ENCODE results near the gene ADPRS.

The ADPRS gene

GRCh38 chr1:36087233-36088123, 1.2 kb upstream of the ADPRS start:
- DNase-seq (ENCODE audit: extremely low read depth in 1 of 2, low read depth in 1 of 2): no peak

- DNase-seq (ENCODE audit: extremely low read depth in 1 of 2, low read depth in 1 of 2): no peak
These were observed 471 bp upstream of the ADPRS start for GRCh38 chr1:36088265-36088576.

- DNase-seq (ENCODE audit: extremely low read depth in 1 of 2, low read depth in 1 of 2): no peak
These were observed 865 bp downstream of the ADPRS start for GRCh38 chr1:36089393-36090121.

DNA sequence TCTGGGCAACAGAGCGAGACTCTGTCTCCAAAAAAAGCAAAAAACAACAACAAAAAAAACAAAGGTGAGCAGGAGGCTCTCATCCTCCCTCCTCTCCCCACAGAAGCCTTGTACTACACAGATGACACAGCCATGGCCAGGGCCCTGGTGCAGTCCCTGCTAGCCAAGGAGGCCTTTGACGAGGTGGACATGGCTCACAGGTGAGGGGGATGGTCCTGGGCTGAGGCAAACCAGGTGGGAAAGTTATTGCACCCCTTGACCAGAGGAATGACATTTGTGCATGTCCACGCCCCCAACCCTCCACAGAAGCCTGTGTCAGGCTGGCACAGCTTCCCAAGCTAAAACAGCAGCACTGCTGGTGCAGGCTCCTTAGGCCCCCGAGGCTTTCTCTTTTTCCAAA, 2.4 kb downstream of the ADPRS start:
- no peak for DNase-seq (ENCODE audit: extremely low read depth in 1 of 2, low read depth in 1 of 2)

- DNase-seq (ENCODE audit: extremely low read depth in 1 of 2, low read depth in 1 of 2): no peak
These were observed 3.0 kb downstream of the ADPRS start for GRCh38 chr1:36091698-36092097.

GRCh38 chr1:36092166-36092797, 3.6 kb downstream of the ADPRS start:
- no peak for DNase-seq (ENCODE audit: extremely low read depth in 1 of 2, low read depth in 1 of 2)

DNA sequence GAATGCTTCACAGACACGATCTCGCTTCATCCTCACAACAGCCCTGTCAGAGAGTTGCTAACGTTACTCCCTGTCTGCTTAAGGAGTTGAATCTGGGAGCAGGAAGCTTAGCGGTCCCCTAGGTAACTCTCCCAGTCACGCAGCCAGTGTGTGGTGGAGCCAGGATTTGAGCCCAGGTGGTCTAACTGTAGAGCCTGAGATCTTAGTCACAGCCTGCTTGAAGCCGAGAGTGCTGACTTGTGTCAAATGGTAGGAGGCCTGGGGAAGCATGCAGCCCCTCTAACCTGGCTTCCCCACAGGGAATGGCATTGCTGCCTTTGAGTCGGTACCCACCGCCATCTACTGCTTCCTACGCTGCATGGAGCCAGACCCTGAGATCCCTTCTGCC, 4.1 kb downstream of the ADPRS start:
- DNase-seq (ENCODE audit: extremely low read depth in 1 of 2, low read depth in 1 of 2): no peak

DNA sequence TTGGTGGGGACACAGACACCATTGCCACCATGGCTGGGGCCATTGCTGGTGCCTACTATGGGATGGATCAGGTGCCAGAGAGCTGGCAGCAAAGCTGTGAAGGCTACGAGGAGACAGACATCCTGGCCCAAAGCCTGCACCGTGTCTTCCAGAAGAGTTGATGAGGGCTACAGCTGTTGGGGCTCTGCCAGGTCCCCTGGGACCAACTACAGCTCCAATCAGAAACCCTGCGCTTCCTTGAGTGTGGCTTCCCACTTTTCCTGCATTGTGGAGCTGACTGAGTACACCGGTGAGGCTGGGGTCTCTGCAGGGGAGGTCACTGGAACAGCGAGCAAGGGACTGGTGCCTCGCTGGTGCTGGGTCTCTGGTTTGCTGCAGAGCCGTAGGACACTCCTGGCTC, 4.5 kb downstream of the ADPRS start:
- no peak for DNase-seq (ENCODE audit: extremely low read depth in 1 of 2, low read depth in 1 of 2)

DNA sequence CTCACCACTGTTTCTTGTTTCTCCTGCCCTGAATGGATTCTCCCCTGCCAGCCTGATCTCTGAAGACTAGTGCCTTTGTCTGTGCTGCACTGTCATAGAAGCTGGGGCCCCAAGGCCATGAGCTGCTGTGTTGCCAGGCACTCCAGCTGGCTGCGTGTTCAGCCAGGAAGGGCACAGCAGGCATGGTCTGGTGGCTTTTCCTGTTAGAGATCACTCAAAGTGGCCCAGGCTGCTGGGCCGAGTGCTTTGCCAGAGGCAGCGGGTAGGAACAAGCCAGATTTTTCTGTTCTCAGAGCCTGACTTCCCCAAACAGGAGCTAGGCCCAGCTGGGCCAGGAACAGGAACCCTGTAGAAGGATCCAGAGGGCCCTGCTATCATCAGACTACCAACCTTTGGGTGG, 5.2 kb downstream of the ADPRS start:
- DNase-seq (ENCODE audit: extremely low read depth in 1 of 2, low read depth in 1 of 2): no peak

DNA sequence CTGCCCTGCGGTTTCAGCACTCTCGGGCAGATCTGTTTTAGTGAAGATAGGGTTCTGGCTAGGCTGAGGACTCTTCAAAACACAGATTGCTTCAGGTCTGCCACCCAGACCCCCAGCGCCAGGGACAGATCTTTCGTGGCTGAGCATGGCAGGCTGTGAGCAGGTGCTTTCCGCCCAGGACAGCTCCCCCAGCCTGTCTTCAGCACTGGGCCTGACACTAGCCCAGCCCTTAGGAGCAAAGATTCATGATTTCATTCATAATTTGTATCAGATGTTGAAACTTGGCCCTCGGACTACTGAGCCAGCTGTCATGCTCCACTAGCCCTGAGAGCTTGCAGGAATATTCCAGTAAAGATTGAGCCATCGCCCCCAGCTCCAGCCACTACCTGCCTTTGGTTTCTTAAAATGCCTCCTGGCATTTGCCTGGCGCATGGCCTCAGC, 5.9 kb downstream of the ADPRS start:
- no peak for DNase-seq (ENCODE audit: extremely low read depth in 1 of 2, low read depth in 1 of 2)

- DNase-seq (ENCODE audit: extremely low read depth in 1 of 2, low read depth in 1 of 2): no peak
These were observed 7.2 kb downstream of the ADPRS start for GRCh38 chr1:36095760-36096405.

GRCh38 chr1:36096500-36097432, 8.1 kb downstream of the ADPRS start:
- no peak for DNase-seq (ENCODE audit: extremely low read depth in 1 of 2, low read depth in 1 of 2)

DNA sequence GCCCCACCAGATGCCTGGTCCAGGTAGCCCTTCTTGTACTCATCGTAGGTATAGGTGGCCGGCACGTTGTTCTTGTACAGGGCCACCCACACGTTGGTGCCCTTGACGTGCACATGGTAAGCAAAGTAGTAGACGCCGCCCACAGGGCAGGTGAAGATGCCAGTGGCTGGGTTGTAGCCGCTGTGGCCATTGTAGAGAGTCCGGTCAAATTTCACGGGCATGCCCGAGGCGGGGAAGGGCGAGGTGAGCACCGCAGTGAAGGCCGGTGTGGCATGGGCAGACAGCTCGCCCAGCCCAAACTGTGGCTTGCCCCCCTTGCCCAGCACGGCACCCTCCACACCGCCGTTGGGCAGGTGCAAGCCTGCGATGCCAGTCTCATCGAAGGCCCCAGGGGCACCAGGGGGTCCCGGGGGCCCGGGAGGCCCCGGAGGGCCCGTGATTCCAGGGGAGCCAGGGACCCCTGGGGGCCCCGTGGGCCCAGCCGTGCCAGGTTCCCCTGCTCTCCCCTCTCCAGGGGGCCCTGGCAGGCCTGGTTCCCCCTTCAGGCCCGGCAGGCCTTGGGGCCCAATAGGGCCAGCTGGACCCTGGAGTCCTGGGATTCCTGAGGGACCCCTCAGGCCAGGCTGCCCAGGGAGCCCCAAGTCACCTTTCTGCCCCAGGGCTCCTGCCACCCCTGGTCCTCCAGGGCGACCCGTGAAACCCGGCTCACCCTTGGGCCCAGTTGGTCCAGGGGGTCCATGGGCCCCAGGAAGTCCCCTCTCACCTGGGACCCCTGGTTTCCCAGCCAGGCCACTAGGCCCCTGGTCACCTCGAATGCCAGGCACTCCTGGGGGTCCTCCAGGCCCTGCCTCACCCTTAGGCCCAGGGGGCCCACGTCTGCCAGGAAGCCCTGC, 9.2 kb downstream of the ADPRS start:
- no peak for DNase-seq (ENCODE audit: extremely low read depth in 1 of 2, low read depth in 1 of 2)

DNA sequence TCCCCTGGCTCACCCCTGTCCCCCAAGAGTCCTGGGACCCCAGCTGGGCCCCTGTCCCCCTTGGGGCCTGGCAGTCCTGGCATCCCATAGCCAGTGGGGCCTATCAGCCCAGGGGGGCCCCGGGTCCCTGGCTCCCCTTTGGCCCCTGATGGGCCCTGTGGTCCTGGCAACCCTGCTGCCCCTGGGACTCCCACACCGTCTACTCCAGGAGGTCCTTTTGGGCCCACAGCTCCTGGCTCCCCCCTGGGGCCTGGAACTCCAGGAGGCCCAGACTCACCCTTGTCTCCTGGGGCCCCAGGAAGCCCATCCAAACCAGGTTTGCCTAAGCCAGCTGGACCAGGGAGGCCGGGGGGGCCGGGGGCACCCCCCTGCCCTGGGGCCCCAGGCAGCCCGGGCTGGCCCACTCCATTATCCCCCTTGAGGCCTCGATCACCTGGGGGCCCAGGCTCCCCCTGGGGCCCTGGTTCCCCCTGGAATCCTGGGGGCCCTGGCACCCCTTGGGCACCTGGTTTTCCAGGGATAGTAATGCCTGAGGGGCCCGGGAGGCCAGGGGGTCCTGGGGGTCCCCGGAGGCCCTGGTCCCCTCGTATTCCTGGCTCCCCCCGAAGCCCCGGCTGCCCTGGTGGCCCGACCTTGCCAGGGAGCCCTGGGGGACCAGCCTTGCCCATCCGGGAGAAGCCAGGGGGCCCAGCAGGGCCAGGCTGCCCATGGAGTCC, 10.1 kb downstream of the ADPRS start:
- DNase-seq (ENCODE audit: extremely low read depth in 1 of 2, low read depth in 1 of 2): no peak

DNA sequence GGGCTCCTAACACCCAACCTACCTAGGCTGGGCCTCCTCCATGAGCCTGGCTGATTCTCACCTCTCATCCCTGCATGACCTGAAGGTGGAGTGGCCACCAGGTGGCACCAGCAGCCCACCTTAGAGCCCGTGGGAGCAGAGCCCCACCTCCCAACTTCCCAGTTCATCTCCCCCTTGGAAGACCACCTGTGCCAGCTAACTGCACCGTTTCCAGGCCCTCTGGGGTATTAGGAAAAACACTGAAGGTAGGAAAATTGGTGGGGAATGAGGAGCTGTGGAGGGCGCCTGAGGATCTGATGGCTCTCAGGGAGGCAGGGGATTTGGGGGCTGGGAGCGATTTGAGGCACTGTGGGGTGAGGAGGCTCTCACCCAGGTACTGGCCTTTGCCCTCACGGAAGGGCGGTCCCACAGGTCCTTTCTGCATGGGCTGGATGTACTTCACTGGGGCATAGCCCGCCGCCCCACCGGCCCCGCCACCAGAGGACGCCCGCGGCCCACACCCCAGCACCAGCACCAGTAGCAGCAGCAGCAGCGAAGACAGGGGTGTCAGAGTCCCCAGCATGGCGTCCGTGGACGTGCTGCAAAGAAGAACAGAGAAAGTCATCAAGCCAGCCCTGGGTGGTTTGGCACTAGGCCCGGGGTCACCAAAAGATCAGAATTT, 11.1 kb downstream of the ADPRS start:
- peak; percentile 46 to 69 for DNase-seq (ENCODE audit: extremely low read depth in 1 of 2, low read depth in 1 of 2)

DNA sequence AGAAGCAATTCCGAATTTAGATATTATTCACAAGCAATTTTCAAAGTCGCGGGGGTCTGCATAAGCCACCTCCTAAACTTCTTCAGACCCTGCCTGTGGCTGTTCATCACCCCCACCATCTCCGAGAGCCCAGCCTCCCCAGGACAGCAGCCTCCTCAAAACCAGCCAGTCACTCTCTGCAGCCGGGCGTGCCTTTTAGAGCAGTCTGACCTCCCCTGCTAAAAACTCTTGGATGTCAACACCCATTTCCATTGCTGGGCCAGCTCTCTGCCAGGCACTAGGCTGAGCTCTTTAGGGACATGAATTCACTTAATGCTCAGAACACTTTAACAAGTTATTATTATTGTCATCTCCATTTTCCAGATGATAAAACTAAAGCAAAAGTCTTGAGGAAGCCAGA, 11.7 kb downstream of the ADPRS start:
- no peak for DNase-seq (ENCODE audit: extremely low read depth in 1 of 2, low read depth in 1 of 2)

- no peak for DNase-seq (ENCODE audit: extremely low read depth in 1 of 2, low read depth in 1 of 2)
These were observed 12.9 kb downstream of the ADPRS start for GRCh38 chr1:36101546-36101945.

GRCh38 chr1:36106269-36106668, 17.6 kb downstream of the ADPRS start:
- DNase-seq (ENCODE audit: extremely low read depth in 1 of 2, low read depth in 1 of 2): no peak

All from activated CD8-positive, alpha-beta memory T cell treated with anti-CD3 and anti-CD28 coated beads for 1 hour (primary cell).